Measurements from ENCODE around the gene AKAP13.

DNA sequence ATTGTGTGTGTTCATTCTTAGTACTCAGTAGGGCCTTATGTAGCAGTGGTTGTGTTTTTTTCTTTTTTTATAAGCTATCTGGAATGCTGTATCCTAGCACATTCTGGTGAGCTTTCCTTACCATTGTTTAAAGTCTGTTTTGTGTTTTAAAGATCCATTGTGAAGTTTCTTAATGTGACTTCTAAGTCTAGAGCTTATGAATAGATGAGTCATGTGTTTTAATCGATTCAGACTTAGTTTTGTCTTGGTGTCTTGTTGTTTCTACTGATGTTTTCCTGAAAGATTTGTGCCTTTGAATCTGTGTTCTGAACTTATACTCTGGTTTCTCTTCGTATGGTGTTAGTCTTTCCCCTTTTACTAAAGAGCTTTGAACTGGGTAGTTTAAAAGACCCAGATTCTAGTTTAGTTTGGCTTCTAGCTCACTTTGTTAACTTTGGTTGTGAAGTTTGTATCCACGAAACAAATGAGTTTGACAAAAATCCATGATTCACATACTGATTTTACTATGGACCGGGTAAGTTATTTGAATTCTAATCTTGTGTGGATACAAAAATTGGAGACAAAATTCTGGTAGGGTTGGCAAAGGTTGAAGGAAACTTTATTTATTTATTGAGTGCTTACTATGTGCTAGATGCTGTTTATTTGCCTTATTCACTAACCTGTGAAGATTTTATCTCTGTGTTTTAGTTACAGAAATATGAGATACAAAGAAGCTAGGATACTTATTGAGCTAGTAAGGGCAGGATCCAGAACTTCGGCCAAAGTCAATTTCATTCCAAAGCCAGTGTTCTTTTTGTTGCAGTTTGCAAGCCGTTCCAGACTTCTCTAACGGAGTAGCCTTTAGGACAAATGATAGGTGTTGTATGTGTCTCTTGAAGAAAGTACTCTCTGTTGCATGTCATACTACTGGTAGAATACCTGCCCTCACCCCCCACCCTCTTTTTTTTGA lies 24.8 kb downstream of the AKAP13 start:
- TF ChIP-seq, protein P1, sequence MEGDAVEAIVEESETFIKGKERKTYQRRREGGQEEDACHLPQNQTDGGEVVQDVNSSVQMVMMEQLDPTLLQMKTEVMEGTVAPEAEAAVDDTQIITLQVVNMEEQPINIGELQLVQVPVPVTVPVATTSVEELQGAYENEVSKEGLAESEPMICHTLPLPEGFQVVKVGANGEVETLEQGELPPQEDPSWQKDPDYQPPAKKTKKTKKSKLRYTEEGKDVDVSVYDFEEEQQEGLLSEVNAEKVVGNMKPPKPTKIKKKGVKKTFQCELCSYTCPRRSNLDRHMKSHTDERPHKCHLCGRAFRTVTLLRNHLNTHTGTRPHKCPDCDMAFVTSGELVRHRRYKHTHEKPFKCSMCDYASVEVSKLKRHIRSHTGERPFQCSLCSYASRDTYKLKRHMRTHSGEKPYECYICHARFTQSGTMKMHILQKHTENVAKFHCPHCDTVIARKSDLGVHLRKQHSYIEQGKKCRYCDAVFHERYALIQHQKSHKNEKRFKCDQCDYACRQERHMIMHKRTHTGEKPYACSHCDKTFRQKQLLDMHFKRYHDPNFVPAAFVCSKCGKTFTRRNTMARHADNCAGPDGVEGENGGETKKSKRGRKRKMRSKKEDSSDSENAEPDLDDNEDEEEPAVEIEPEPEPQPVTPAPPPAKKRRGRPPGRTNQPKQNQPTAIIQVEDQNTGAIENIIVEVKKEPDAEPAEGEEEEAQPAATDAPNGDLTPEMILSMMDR (IDR thresholded peaks at IDR 0.05) = no peak
- TF ChIP-seq POLR2A (IDR thresholded peaks at IDR 0.05) = no peak
